Suprapubic skin (tissue), 4 donors: Measurements from ENCODE around the gene OSBPL3. TPM values are rescaled to one million over a fixed set of nuclear protein-coding genes. Genes with fewer than 3 reads are reported as not detected.

Experiments
- DNase-seq, 2 donors: peaks; one replicate each; pipeline ENCODE4 v3.0.0-alpha.2; 2019; ENCODE audit warnings: low spot score in 2 of 2
- H3K27ac ChIP-seq: fragments of 200-600 bp; sonication (generic); one replicate; pipeline ENCODE4 v1.5.1; 2019
- H3K27me3 ChIP-seq: fragments of 200-600 bp; sonication (generic); one replicate; pipeline ENCODE4 v1.5.1; 2019
- H3K36me3 ChIP-seq: fragments of 200-600 bp; sonication (generic); one replicate; pipeline ENCODE4 v1.5.1; 2019
- H3K4me1 ChIP-seq: fragments of 200-600 bp; sonication (generic); one replicate; pipeline ENCODE4 v1.5.1; 2019
- H3K4me3 ChIP-seq: fragments of 200-600 bp; sonication (generic); one replicate; pipeline ENCODE4 v1.5.1; 2019; ENCODE audit warnings: mild to moderate bottlenecking
- H3K9me3 ChIP-seq: fragments of 200-600 bp; sonication (generic); one replicate; pipeline ENCODE4 v1.5.1; 2019
- CTCF ChIP-seq, 2 donors: fragments of 200-600 bp in 1 of 2; fragments of 450-650 bp in 1 of 2; sonication (generic) in 1 of 2; IDR thresholded peaks; one replicate each; pipeline ENCODE4 v1.5.1; 2016 to 2019; ENCODE audit warnings: antibody characterized with exemption in 2 of 2, mild to moderate bottlenecking in 1 of 2, moderate library complexity in 1 of 2
- EP300 ChIP-seq: sonication (generic); formaldehyde crosslinking; IDR thresholded peaks from one replicate; pipeline ENCODE4 v1.6.1; 2017; ENCODE audit warnings: antibody characterized with exemption
- POLR2A ChIP-seq, 2 donors: fragments of 450-650 bp; IDR thresholded peaks; one replicate each; pipeline ENCODE4 v1.6.1; 2017; ENCODE audit warnings: antibody characterized with exemption in 2 of 2, mild to moderate bottlenecking in 2 of 2, moderate library complexity in 2 of 2
- POLR2AphosphoS5 ChIP-seq, 3 donors: sonication (generic); formaldehyde crosslinking; IDR thresholded peaks; one replicate each; pipeline ENCODE4 v1.6.1; 2017; ENCODE audit warnings: antibody characterized with exemption in 3 of 3
- WGBS: methylation state at CpG from one replicate; pipeline ENCODE4 v1.1.5; 2018; 5-methylcytosine and 5-hydroxymethylcytosine counted together
- total RNA-seq, 4 donors: library from RNA; depleted of rRNA; stranded (reverse); fragments of >200 nt; gene quantifications; one replicate each; pipeline ENCODE4 v1.1.0, GENCODE V29; 2016

Gene OSBPL3
- total RNA-seq, 4 donors from 2014 or later: 22.0 to 49.0 (median 27.3) TPM

- no peak for TF ChIP-seq POLR2AphosphoS5 (IDR thresholded peaks at IDR 0.05)
- TF ChIP-seq EP300: no peak
- no peak for TF ChIP-seq POLR2A (IDR thresholded peaks at IDR 0.05)
- TF ChIP-seq CTCF (IDR thresholded peaks at IDR 0.05): no peak
- no peaks in the 10 kb centered on the region for H3K9me3 ChIP-seq
- no peak for DNase-seq
- H3K36me3 ChIP-seq: peaks cover 36% of the 10 kb centered on the region
- H3K27me3 ChIP-seq: no peaks in the 10 kb centered on the region
- 77% methylated on average over 4 of the region's 4 CpGs for WGBS
- no peak overlapping the region for H3K4me3 ChIP-seq
- H3K4me1 ChIP-seq: peaks cover 24% of the 10 kb centered on the region
- H3K27ac ChIP-seq: no peak overlapping the region
Measured at GRCh38 chr7:24817339-24817738, 162.6 kb downstream of the OSBPL3 start.

GRCh38 chr7:24816868-24817267 lies 163.1 kb downstream of the OSBPL3 start:
- TF ChIP-seq CTCF (IDR thresholded peaks at IDR 0.05) (no peak), POLR2A (IDR thresholded peaks at IDR 0.05) (no peak), POLR2AphosphoS5 (IDR thresholded peaks at IDR 0.05) (no peak), EP300 (no peak)
- WGBS: 95% methylated on average over 3 of the region's 3 CpGs

DNA sequence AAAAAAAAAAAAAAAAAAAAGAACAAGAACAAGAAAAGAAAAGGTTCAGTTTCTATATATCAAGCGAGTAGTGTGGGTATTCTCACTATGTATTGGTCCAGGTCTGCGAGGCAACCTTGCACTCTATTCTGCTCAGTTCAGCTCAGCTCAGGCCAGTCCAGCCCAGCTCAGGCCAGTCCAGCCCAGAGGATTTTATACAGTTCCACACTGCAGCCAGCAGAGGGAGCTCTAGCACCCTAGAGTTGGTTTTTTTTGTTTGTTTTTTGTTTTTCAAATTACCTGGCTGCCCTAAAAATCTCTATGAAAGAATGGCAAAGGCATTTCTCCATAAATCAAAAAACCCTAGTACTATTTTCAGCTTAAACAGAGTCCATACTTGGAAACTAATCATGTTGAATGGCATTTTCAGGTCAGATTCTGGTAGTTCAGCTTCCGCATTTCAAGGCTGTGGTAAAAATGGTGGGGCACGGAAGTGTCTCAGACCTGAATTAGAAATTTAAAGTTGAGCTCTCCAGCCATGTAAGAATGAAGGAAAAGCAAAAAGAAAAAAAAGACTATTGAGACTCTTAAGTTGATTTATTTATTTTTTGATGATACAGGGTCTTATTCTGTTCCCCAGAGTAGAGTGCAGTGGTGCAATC lies 167.6 kb downstream of the OSBPL3 start:
- H3K4me1 ChIP-seq: no peaks in the 10 kb centered on the region
- H3K27ac ChIP-seq: no peak overlapping the region
- no peak for DNase-seq
- peaks cover 47% of the 10 kb centered on the region for H3K36me3 ChIP-seq
- 61% methylated on average over 4 of the region's 4 CpGs for WGBS
- TF ChIP-seq CTCF (IDR thresholded peaks at IDR 0.05) (peak; percentile 66 to 82), POLR2AphosphoS5 (IDR thresholded peaks at IDR 0.05) (no peak)
- no peak overlapping the region for H3K4me3 ChIP-seq
- no peaks in the 10 kb centered on the region for H3K27me3 ChIP-seq
- no peaks in the 10 kb centered on the region for H3K9me3 ChIP-seq

More at GRCh38 chr7:24816868-24817267, 163.1 kb downstream of the OSBPL3 start:
- H3K9me3 ChIP-seq: no peaks in the 10 kb centered on the region
- peaks cover 22% of the 10 kb centered on the region for H3K4me1 ChIP-seq
- no peak for DNase-seq
- H3K36me3 ChIP-seq: peaks cover 36% of the 10 kb centered on the region
- no peak overlapping the region for H3K4me3 ChIP-seq
- no peaks in the 10 kb centered on the region for H3K27me3 ChIP-seq
- H3K27ac ChIP-seq: no peak overlapping the region

DNA sequence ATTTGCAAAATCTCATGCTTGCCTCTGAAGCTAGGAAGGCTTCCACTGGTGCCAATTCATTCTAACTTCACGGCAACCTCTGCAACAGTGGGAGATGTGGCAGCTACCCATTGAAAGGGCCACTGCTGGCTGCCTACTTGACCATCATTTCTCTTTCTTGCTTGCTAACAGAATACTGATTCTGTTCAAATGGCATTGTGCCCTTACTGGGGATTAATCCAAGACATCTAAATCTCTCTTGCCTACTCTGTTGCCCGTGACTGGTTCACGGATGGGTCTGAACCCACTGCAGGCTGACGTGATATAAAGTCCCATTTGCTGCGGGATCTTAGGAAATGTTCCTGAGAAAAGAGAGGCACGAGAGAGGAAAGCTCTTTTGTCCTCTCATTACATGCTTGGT lies 171.5 kb downstream of the OSBPL3 start:
- no peak for TF ChIP-seq EP300
- TF ChIP-seq POLR2AphosphoS5 (IDR thresholded peaks at IDR 0.05): no peak
- no peak for TF ChIP-seq POLR2A (IDR thresholded peaks at IDR 0.05)
- no peak for TF ChIP-seq CTCF (IDR thresholded peaks at IDR 0.05)
- WGBS: 82% methylated on average over 6 of the region's 6 CpGs
- H3K9me3 ChIP-seq: no peaks in the 10 kb centered on the region
- H3K4me1 ChIP-seq: no peaks in the 10 kb centered on the region
- no peaks in the 10 kb centered on the region for H3K27me3 ChIP-seq
- no peak overlapping the region for H3K4me3 ChIP-seq
- H3K27ac ChIP-seq: no peak overlapping the region
- H3K36me3 ChIP-seq: peaks cover 36% of the 10 kb centered on the region
- no peak for DNase-seq

GRCh38 chr7:24802300-24802699 lies 177.7 kb downstream of the OSBPL3 start:
- Histone ChIP-seq H3K27ac (no peak overlapping the region), H3K27me3 (no peaks in the 10 kb centered on the region), H3K4me3 (no peak overlapping the region), H3K4me1 (no peaks in the 10 kb centered on the region), H3K36me3 (peaks cover 37% of the 10 kb centered on the region), H3K9me3 (no peaks in the 10 kb centered on the region)
- no peak for TF ChIP-seq POLR2A (IDR thresholded peaks at IDR 0.05)
- TF ChIP-seq CTCF (IDR thresholded peaks at IDR 0.05): no peak
- no peak for TF ChIP-seq POLR2AphosphoS5 (IDR thresholded peaks at IDR 0.05)
- TF ChIP-seq EP300: no peak
- no peak for DNase-seq
- 93% methylated on average over 5 of the region's 5 CpGs for WGBS
